GM12874 (cell line): Measurements from ENCODE around the gene OLIG1.

ENCODE experiments used
- CTCF ChIP-seq: IDR thresholded peaks from 2 replicates; pipeline ENCODE4 v1.5.1; 2011; ENCODE audit warnings: low read depth, mild to moderate bottlenecking, control low read depth, low read length, moderate library complexity; ENCODE audit not compliant: insufficient read depth

OLIG1 gene

GRCh38 chr21:33024201-33025103, 45.5 kb upstream of the OLIG1 start:
- no peak for TF ChIP-seq CTCF

GRCh38 chr21:33025106-33025488, 44.8 kb upstream of the OLIG1 start:
- TF ChIP-seq CTCF, result no peak

GRCh38 chr21:33025489-33026442, 44.2 kb upstream of the OLIG1 start, which contains the start of gene OLIG2:
OLIG2 (plus strand) TSS chr21:33025935; CDS start chr21:33026863, 928 bp downstream.
- no peak for TF ChIP-seq CTCF

- no peak for TF ChIP-seq CTCF
Observed at GRCh38 chr21:33026443-33026858, 43.5 kb upstream of the OLIG1 start.

GRCh38 chr21:33026878-33027400, 43.0 kb upstream of the OLIG1 start:
- TF ChIP-seq CTCF, result no peak

- no peak for TF ChIP-seq CTCF
Observed at GRCh38 chr21:33027401-33028286, 42.3 kb upstream of the OLIG1 start.
